Fibroblast of villous mesenchyme (primary cell): ENCODE measurements around the gene SPEF2. TPM values are rescaled to one million over a fixed set of nuclear protein-coding genes. Genes with fewer than 3 reads are reported as not detected.

Experiments
- DNase-seq: peaks from one replicate; pipeline ENCODE4 v3.0.0-alpha.2; 2010; ENCODE audit warnings: low read depth
- H3K4me3 ChIP-seq: 2 replicates; pipeline ENCODE4 v1.5.1; 2011; ENCODE audit warnings: low read depth, mild to moderate bottlenecking, low read length
- total RNA-seq: library from RNA; depleted of rRNA; stranded (reverse); fragments of >200 nt; gene quantifications from 2 replicates; pipeline ENCODE4 v1.2.3, GENCODE V29; 2012
- TF ChIP-seq, protein P1 (sequence below): IDR thresholded peaks from 2 replicates; pipeline ENCODE4 v1.5.1; 2012; ENCODE audit warnings: low read depth, mild to moderate bottlenecking, low read length; ENCODE audit not compliant: insufficient read depth

The SPEF2 gene
- total RNA-seq, 1 donor: 4.3 TPM

DNA sequence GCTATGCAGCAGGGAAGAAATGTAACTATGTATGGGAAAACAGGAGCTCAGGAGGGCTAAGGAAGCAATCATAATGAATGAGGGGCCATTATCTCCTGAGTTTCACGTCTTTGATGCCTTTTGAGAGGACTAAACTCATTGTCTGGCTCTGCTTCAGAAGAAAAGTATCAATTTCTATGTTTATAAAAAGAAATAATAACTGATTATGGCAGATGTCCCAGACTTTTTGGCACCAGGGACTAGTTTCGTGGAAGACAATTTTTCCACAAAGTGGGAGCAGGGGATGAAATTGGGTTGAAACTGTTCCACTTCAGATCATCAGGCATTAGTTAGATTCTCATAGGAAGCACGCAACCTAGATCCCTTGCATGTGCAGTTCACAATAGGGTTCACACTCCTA lies 230.3 kb downstream of the SPEF2 start:
- DNase-seq: no peak
- TF ChIP-seq, protein P1, sequence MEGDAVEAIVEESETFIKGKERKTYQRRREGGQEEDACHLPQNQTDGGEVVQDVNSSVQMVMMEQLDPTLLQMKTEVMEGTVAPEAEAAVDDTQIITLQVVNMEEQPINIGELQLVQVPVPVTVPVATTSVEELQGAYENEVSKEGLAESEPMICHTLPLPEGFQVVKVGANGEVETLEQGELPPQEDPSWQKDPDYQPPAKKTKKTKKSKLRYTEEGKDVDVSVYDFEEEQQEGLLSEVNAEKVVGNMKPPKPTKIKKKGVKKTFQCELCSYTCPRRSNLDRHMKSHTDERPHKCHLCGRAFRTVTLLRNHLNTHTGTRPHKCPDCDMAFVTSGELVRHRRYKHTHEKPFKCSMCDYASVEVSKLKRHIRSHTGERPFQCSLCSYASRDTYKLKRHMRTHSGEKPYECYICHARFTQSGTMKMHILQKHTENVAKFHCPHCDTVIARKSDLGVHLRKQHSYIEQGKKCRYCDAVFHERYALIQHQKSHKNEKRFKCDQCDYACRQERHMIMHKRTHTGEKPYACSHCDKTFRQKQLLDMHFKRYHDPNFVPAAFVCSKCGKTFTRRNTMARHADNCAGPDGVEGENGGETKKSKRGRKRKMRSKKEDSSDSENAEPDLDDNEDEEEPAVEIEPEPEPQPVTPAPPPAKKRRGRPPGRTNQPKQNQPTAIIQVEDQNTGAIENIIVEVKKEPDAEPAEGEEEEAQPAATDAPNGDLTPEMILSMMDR: no peak
- no peak overlapping the region for H3K4me3 ChIP-seq

DNA sequence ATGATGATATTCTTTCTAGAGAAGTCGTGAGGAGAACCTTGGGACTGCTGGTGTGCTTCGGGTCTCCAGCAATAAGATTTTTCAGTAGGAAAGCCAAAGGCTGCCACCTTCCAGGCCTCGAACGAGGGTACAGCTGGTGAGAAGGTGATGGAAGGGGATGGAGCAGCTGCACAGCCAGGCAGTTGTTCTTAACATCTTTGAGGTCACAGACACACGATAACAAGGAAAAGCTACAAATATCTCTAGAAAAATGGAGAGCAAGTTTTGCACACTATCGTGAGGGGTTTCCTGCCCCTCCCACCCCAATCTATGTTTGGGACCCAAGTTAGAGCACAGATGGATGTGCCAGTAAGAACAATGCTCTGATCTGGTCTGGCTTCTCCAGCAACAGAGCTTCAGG lies 232.2 kb downstream of the SPEF2 start:
- no peak for DNase-seq
- TF ChIP-seq, protein P1: no peak
- no peak overlapping the region for H3K4me3 ChIP-seq

DNA sequence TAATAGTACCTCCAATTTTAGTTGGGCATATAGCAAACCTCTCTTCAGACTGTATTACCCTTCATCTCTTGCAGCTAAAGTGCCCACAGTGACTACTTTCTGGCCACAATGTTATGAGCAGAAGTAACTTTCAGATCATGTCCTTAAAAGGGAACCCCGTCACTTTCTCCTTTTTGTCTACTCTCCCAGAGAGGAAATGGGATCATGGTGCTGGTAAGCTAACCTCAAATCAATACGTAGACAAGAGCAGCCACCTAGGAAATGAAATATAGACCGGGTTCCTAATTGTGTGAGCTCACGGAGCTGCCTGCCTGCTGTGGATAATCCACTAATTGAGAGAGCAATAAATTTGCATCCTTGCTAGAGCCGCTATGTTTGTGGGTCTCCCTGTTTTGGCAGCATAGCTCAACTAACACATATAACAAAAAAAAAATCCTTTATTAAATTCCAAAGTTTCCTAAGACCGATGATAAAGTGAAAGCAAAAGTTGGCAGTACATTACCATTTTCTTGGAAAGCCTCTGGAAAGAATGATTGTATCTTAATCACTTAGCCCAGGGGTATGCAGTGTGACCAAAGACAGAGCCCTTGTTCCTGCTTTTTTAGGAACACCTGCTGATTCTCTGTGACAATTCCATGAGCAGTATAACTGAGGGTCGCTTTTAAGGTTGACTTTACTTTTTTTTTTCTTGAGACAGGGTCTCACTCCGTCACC lies 233.5 kb downstream of the SPEF2 start:
- H3K4me3 ChIP-seq: peak overlapping the region; percentile 19
- DNase-seq: no peak
- TF ChIP-seq, protein P1: no peak

- TF ChIP-seq, protein P1: no peak
- DNase-seq: no peak
- no peak overlapping the region for H3K4me3 ChIP-seq
Observed at GRCh38 chr5:35852084-35852734, 234.5 kb downstream of the SPEF2 start.

- no peak for DNase-seq
- H3K4me3 ChIP-seq: no peak overlapping the region
- TF ChIP-seq, protein P1: no peak
Observed at GRCh38 chr5:35852773-35853172, 235.1 kb downstream of the SPEF2 start.

DNA sequence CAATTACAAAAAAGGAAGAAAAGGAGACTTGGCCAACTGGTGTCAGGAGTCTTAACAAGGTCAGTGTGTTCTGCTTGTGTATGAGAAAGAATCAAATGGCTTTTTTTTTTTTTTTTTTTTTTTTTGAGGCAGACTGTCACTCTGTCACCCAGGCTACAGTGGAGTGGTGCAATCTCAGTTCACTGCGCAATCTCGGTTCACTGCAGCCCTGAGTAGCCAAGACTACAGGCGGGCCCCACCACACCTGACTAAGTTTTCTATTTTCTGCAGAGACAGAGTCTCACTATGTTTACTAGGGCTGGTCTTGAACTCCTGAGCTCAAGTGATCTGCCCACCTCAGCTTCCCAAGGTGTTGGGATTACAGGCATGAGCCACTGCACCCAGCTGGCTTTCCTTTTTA lies 236.0 kb downstream of the SPEF2 start:
- TF ChIP-seq, protein P1: no peak
- DNase-seq: no peak
- no peak overlapping the region for H3K4me3 ChIP-seq
